Thyroid gland (tissue), 4 donors: Measurements from ENCODE around the gene MICAL3. TPM values are rescaled to one million over a fixed set of nuclear protein-coding genes. Genes with fewer than 3 reads are reported as not detected.
A peak's percentile ranks its signal among the peaks of the same experiment; 100 is the strongest.

ENCODE experiments used
- DNase-seq, 2 donors: peaks; one replicate each; pipeline ENCODE4 v3.0.0-alpha.2; 2019
- H3K27ac ChIP-seq, 3 donors: fragments of 200-600 bp; sonication (generic); 1 replicate in 2 of 3; 2 replicates in 1 of 3; pipeline ENCODE4 v1.5.1; 2016 to 2019; ENCODE audit warnings: mild to moderate bottlenecking in 1 of 3, moderate library complexity in 1 of 3
- H3K27me3 ChIP-seq: fragments of 200-600 bp; sonication (generic); one replicate; pipeline ENCODE4 v1.5.1; 2019
- H3K36me3 ChIP-seq, 2 donors: fragments of 200-600 bp; sonication (generic); one replicate each; pipeline ENCODE4 v1.5.1; 2016 to 2019
- H3K4me1 ChIP-seq, 2 donors: fragments of 200-600 bp; sonication (generic); one replicate each; pipeline ENCODE4 v1.5.1; 2017 to 2019
- H3K4me3 ChIP-seq, 3 donors: fragments of 200-600 bp; sonication (generic); replicated peaks in 1 of 3; 1 replicate in 2 of 3; 2 replicates in 1 of 3; pipeline ENCODE4 v1.5.1; 2016; ENCODE audit warnings: mild to moderate bottlenecking in 1 of 3
- H3K9me3 ChIP-seq: fragments of 200-600 bp; sonication (generic); one replicate; pipeline ENCODE4 v1.5.1; 2017
- POLR2A ChIP-seq, 2 donors: fragments of 450-650 bp; IDR thresholded peaks; one replicate each; pipeline ENCODE4 v1.6.1; 2017; ENCODE audit warnings: antibody characterized with exemption in 2 of 2, mild to moderate bottlenecking in 2 of 2, moderate library complexity in 1 of 2
- WGBS, 2 donors: methylation state at CpG; one replicate each; pipeline ENCODE4 v1.1.5; 2017; 5-methylcytosine and 5-hydroxymethylcytosine counted together
- intact Hi-C: fragments of 100-400 bp; cut with DNase I; formaldehyde crosslinking; loops from one replicate; pipeline ENCODE4 v1.15.1; 2023
- total RNA-seq, 4 donors: library from RNA; depleted of rRNA; stranded (reverse); fragments of >200 nt; gene quantifications; one replicate each; pipeline ENCODE4 v1.2.3, GENCODE V29; 2016
- TF ChIP-seq, protein P1 (sequence below), 6 experiments: fragments of 200-600 bp in 3 of 6; fragments of 450-650 bp in 3 of 6; sonication (generic) in 3 of 6; IDR thresholded peaks; one replicate each; pipeline ENCODE4 v1.5.1; 2016 to 2019; ENCODE audit warnings: antibody characterized with exemption in 6 of 6, mild to moderate bottlenecking in 2 of 6, inconsistent platforms in 1 of 6, moderate library complexity in 1 of 6

The MICAL3 gene
- total RNA-seq, 4 donors from 2014 or later, result 31.8 to 53.8 (median 43.6) TPM

- TF ChIP-seq, protein P1, sequence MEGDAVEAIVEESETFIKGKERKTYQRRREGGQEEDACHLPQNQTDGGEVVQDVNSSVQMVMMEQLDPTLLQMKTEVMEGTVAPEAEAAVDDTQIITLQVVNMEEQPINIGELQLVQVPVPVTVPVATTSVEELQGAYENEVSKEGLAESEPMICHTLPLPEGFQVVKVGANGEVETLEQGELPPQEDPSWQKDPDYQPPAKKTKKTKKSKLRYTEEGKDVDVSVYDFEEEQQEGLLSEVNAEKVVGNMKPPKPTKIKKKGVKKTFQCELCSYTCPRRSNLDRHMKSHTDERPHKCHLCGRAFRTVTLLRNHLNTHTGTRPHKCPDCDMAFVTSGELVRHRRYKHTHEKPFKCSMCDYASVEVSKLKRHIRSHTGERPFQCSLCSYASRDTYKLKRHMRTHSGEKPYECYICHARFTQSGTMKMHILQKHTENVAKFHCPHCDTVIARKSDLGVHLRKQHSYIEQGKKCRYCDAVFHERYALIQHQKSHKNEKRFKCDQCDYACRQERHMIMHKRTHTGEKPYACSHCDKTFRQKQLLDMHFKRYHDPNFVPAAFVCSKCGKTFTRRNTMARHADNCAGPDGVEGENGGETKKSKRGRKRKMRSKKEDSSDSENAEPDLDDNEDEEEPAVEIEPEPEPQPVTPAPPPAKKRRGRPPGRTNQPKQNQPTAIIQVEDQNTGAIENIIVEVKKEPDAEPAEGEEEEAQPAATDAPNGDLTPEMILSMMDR (IDR thresholded peaks at IDR 0.05), result peak in 3 of 6 experiments; percentile 19 to 33 (median 23)
- no peak for TF ChIP-seq POLR2A (IDR thresholded peaks at IDR 0.05)
- Histone ChIP-seq H3K36me3 (peaks cover 27 to 37% of the 10 kb centered on the region in 2 donors), H3K27ac (peak overlapping the region in 1 of 3 donors; percentile 30), H3K27me3 (no peaks in the 10 kb centered on the region), H3K4me1 (peaks cover 9 to 10% of the 10 kb centered on the region in 2 donors), H3K4me3 (no peak overlapping the region), H3K9me3 (no peaks in the 10 kb centered on the region)
- WGBS, 2 donors, result 26 to 47% methylated on average over 9 of the region's 9 CpGs
- intact Hi-C loops, result no loop called here
- peak; percentile 78 to 79 for DNase-seq
These were observed 157.1 kb downstream of the MICAL3 start for GRCh38 chr22:17867160-17867785.

GRCh38 chr22:17866621-17867020 is 157.7 kb downstream of the MICAL3 start:
- Histone ChIP-seq H3K4me1 (peaks cover 9 to 10% of the 10 kb centered on the region in 2 donors), H3K36me3 (peaks cover 27 to 35% of the 10 kb centered on the region in 2 donors), H3K27ac (no peak overlapping the region), H3K4me3 (no peak overlapping the region), H3K27me3 (no peaks in the 10 kb centered on the region), H3K9me3 (no peaks in the 10 kb centered on the region)
- intact Hi-C loops, result no loop called here
- no peak for TF ChIP-seq POLR2A (IDR thresholded peaks at IDR 0.05)
- TF ChIP-seq, protein P1 (IDR thresholded peaks at IDR 0.05), result no peak
- no peak for DNase-seq
- 87 to 88% methylated on average over 7 of the region's 7 CpGs for WGBS, 2 donors

- Histone ChIP-seq H3K27ac (no peak overlapping the region), H3K36me3 (peaks cover 22 to 30% of the 10 kb centered on the region in 2 donors), H3K4me3 (no peak overlapping the region), H3K4me1 (peaks cover 9 to 10% of the 10 kb centered on the region in 2 donors), H3K9me3 (no peaks in the 10 kb centered on the region), H3K27me3 (no peaks in the 10 kb centered on the region)
- 85 to 91% methylated on average over 5 of the region's 5 CpGs for WGBS, 2 donors
- TF ChIP-seq, protein P1 (IDR thresholded peaks at IDR 0.05), result no peak
- no peak for TF ChIP-seq POLR2A (IDR thresholded peaks at IDR 0.05)
- DNase-seq, result no peak
- intact Hi-C loops, result no loop called here
These were observed 158.2 kb downstream of the MICAL3 start for GRCh38 chr22:17866127-17866526.

DNA sequence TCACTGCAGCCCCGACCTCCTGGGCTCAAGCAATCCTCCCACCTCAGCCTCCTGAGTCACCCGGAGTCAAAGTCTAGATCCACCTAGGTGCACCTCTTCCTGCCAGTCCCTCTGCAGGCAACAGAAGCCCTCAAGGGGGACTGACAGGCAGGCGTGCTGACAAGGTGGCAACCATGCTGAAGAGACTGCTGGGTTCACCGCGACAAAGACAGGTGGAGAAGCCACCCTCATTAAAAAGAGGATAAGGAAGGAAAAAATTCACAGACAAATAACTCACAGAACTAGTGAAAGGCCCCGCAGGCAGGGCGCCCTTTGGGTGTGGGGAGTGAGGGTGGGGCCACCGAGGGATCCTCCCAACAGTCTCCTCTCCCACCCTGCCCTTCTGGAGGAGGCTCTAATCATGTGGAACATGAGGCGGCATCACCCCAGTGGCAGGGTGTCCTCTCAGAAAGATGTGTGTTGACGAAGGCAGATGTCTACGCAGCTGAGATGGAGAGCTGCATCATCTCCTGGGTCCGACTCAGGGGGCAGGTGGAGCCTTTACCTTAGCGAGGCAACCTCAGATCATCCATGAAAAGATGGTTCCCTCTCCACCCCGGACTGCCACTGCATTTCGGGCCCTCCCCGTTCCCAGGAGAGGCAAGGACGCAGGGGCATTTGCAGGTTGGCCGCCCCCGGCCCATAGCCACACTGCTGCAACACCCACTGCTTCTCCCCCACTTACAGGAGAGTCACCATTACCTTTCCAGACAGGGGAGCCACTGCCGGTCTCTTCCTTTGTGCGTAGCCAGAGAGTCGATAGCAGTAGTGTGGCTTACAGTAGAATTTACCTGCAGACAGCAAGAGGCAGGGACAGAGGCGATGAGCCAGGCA is 158.9 kb downstream of the MICAL3 start:
- Histone ChIP-seq H3K4me3 (no peak overlapping the region), H3K27me3 (no peaks in the 10 kb centered on the region), H3K4me1 (peaks cover 9 to 10% of the 10 kb centered on the region in 2 donors), H3K9me3 (no peaks in the 10 kb centered on the region), H3K27ac (no peak overlapping the region), H3K36me3 (peaks cover 21 to 25% of the 10 kb centered on the region in 2 donors)
- TF ChIP-seq, protein P1 (IDR thresholded peaks at IDR 0.05), result no peak
- WGBS, 2 donors, result 96 to 97% methylated on average over 21 to 22 of the region's 23 CpGs
- DNase-seq, result no peak
- intact Hi-C loops, result no loop called here
